Left lung (tissue), 10 donors: ENCODE data around the gene CMPK2. TPM values are rescaled to one million over a fixed set of nuclear protein-coding genes. Genes with fewer than 3 reads are reported as not detected.

Experiments used
- ATAC-seq: fragments of 200-7000 bp; cut with Tn5 transposase; one replicate; pipeline ENCODE4 v1.9.1; 2020; ENCODE audit warnings: moderate library complexity
- DNase-seq, 4 donors: peaks; one replicate each; pipeline ENCODE4 v3.0.0-alpha.2; 2013 to 2020
- H3K27ac ChIP-seq, 2 donors: fragments of 200-600 bp; sonication (generic) in 1 of 2; one replicate each; pipeline versions ENCODE4 v1.5.0 to v1.8.0; 2020 to 2021
- H3K27me3 ChIP-seq, 2 donors: fragments of 200-600 bp; sonication (generic) in 1 of 2; one replicate each; pipeline versions ENCODE4 v1.5.0 to v1.8.0; 2020 to 2021
- H3K36me3 ChIP-seq, 2 donors: fragments of 200-600 bp; sonication (generic) in 1 of 2; one replicate each; pipeline versions ENCODE4 v1.5.0 to v1.8.0; 2020 to 2021
- H3K4me1 ChIP-seq, 2 donors: fragments of 200-600 bp; one replicate each; pipeline ENCODE4 v1.8.0; 2021
- H3K4me3 ChIP-seq, 2 donors: fragments of 200-600 bp; sonication (generic) in 1 of 2; one replicate each; pipeline versions ENCODE4 v1.5.0 to v1.8.0; 2020 to 2021; ENCODE audit warnings: mild to moderate bottlenecking in 1 of 2
- H3K9me3 ChIP-seq, 2 donors: fragments of 200-600 bp; sonication (generic) in 1 of 2; one replicate each; pipeline versions ENCODE4 v1.5.0 to v1.8.0; 2020 to 2021
- CTCF ChIP-seq, 2 donors: fragments of 200-600 bp; sonication (generic) in 1 of 2; IDR thresholded peaks; one replicate each; pipeline versions ENCODE4 v1.5.0 to v1.8.0; 2021; ENCODE audit warnings: antibody characterized with exemption in 2 of 2
- intact Hi-C, 2 donors: fragments of 100-400 bp; cut with DNase I; formaldehyde crosslinking; loops; one replicate each; pipeline versions ENCODE4 v1.11.2 to v1.14.2; 2022
- polyA plus RNA-seq, 6 donors: library from polyadenylated mRNA; unstranded; fragments of 120-200 nt; gene quantifications; one replicate each; pipeline ENCODE4 v1.2.1, GENCODE V29; 2013; ENCODE audit not compliant: insufficient read length in 6 of 6
- total RNA-seq, 2 donors: library from RNA; stranded (reverse); fragmentation: NEBNext Ultra II Directional; extraction: Animal tissue kit (Norgen Biotek cat#: 25700); gene quantifications; one replicate each; pipeline ENCODE4 v1.2.1, GENCODE V29; 2021
- donor health status: DM: no; HTN: yes; CAD: no.
- donor health status: DM: no; HTN: no; CAD: no.

Gene CMPK2
- total and polyA plus RNA-seq, 8 donors, result 3.6 to 20.2 (median 4.4) TPM

GRCh38 chr2:6845312-6845711 lies 20.4 kb downstream of the CMPK2 start:
- peaks cover 10 to 100% of the 10 kb centered on the region in 2 donors for H3K9me3 ChIP-seq
- no peak overlapping the region for H3K27ac ChIP-seq
- no peak for TF ChIP-seq CTCF (IDR thresholded peaks at IDR 0.05)
- DNase-seq (no peak), ATAC-seq (peak; percentile 44)
- no peaks in the 10 kb centered on the region for H3K27me3 ChIP-seq
- intact Hi-C loops, result no loop called here
- peaks cover 0 to 46% of the 10 kb centered on the region in 2 donors for H3K36me3 ChIP-seq
- no peaks in the 10 kb centered on the region for H3K4me1 ChIP-seq
- H3K4me3 ChIP-seq, result no peak overlapping the region

GRCh38 chr2:6841537-6842287 lies 24.0 kb downstream of the CMPK2 start:
- no peak for DNase-seq
- Histone ChIP-seq H3K4me3 (no peak overlapping the region), H3K4me1 (no peaks in the 10 kb centered on the region), H3K36me3 (peaks cover 0 to 21% of the 10 kb centered on the region in 2 donors), H3K27me3 (no peaks in the 10 kb centered on the region), H3K27ac (no peak overlapping the region), H3K9me3 (peaks cover 10 to 87% of the 10 kb centered on the region in 2 donors)
- ATAC-seq, result no peak
- intact Hi-C loops, result no loop called here
- no peak for TF ChIP-seq CTCF (IDR thresholded peaks at IDR 0.05)

- no peak for TF ChIP-seq CTCF (IDR thresholded peaks at IDR 0.05)
- DNase-seq, result no peak
- Histone ChIP-seq H3K9me3 (peaks cover 0 to 72% of the 10 kb centered on the region in 2 donors), H3K4me1 (no peaks in the 10 kb centered on the region), H3K4me3 (no peak overlapping the region), H3K27ac (no peak overlapping the region), H3K36me3 (peaks cover 0 to 12% of the 10 kb centered on the region in 2 donors), H3K27me3 (no peaks in the 10 kb centered on the region)
- intact Hi-C loops, result no loop called here
- ATAC-seq, result no peak
Measured at GRCh38 chr2:6838673-6839319, 26.9 kb downstream of the CMPK2 start.

- Histone ChIP-seq H3K9me3 (peaks cover 0 to 57% of the 10 kb centered on the region in 2 donors), H3K27me3 (no peaks in the 10 kb centered on the region), H3K27ac (no peak overlapping the region), H3K4me1 (no peaks in the 10 kb centered on the region), H3K4me3 (no peak overlapping the region), H3K36me3 (peaks cover 0 to 12% of the 10 kb centered on the region in 2 donors)
- ATAC-seq (no peak), DNase-seq (no peak)
- TF ChIP-seq CTCF (IDR thresholded peaks at IDR 0.05), result no peak
- intact Hi-C loops, result no loop called here
Measured at GRCh38 chr2:6835467-6835866, 30.2 kb downstream of the CMPK2 start.

DNA sequence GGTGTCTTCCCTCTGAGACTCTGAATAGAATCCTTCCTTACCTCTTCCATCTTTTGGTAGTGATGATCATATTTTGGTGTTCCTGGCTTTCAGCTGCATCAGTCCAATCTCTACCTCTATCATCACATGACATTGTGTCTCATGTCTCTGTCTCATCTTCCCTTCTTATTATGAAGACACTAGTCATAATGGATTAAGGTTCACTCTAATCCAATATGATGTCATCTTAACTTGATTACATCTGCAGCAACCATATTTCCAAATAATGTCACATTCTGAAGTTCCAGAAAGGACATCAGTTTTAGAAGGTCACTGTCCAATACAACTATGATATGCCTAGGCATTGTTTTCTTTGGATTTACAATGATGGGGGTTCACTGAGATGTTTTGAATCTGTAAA lies 31.5 kb downstream of the CMPK2 start:
- Histone ChIP-seq H3K9me3 (peaks cover 0 to 46% of the 10 kb centered on the region in 2 donors), H3K4me1 (no peaks in the 10 kb centered on the region), H3K27me3 (no peaks in the 10 kb centered on the region), H3K27ac (no peak overlapping the region), H3K36me3 (no peaks in the 10 kb centered on the region), H3K4me3 (no peak overlapping the region)
- ATAC-seq (no peak), DNase-seq (no peak)
- intact Hi-C loops, result no loop called here
- no peak for TF ChIP-seq CTCF (IDR thresholded peaks at IDR 0.05)
